HL-60 (cell line): ENCODE results near the gene GPR17.

ENCODE experiments used
- DNase-seq, 2 experiments: peaks; one replicate each; pipeline ENCODE4 v3.0.0-alpha.2; 2010 to 2020; ENCODE audit warnings: low read depth in 1 of 2, low spot score in 1 of 2
- H3K27ac ChIP-seq: fragments of 250-450 bp; sonication (Bioruptor Pico); replicated peaks from 2 replicates; pipeline ENCODE4 v1.5.1; 2020; ENCODE audit warnings: mild to moderate bottlenecking, moderate library complexity
- H3K27me3 ChIP-seq: fragments of 250-450 bp; sonication (Bioruptor Pico); 2 replicates; pipeline ENCODE4 v1.5.1; 2021; ENCODE audit warnings: mild to moderate bottlenecking, moderate library complexity; ENCODE audit not compliant: insufficient read depth, poor library complexity, severe bottlenecking
- H3K4me3 ChIP-seq: replicated peaks from 2 replicates; pipeline ENCODE4 v1.5.1; 2011; ENCODE audit warnings: mild to moderate bottlenecking, control low read depth, low read length; ENCODE audit not compliant: insufficient read depth
- CTCF ChIP-seq: IDR thresholded peaks from one replicate; pipeline ENCODE4 v1.5.1; 2011; ENCODE audit warnings: low read length, control low read depth, inconsistent platforms; ENCODE audit not compliant: insufficient read depth
- GABPA ChIP-seq: IDR thresholded peaks from 2 replicates; pipeline ENCODE4 v1.6.1; 2012; ENCODE audit warnings: low read depth
- POLR2AphosphoS5 ChIP-seq: IDR thresholded peaks from 2 replicates; pipeline ENCODE4 v1.6.1; 2012; ENCODE audit warnings: low read depth
- SPI1 ChIP-seq: IDR thresholded peaks from 2 replicates; pipeline ENCODE4 v1.6.1; 2012; ENCODE audit warnings: low read depth, mild to moderate bottlenecking, borderline replicate concordance
- TF ChIP-seq, protein P1 (sequence below): IDR thresholded peaks from 2 replicates; pipeline ENCODE4 v1.6.1; 2012; ENCODE audit warnings: low read depth; ENCODE audit not compliant: insufficient replicate concordance

Gene GPR17

DNA sequence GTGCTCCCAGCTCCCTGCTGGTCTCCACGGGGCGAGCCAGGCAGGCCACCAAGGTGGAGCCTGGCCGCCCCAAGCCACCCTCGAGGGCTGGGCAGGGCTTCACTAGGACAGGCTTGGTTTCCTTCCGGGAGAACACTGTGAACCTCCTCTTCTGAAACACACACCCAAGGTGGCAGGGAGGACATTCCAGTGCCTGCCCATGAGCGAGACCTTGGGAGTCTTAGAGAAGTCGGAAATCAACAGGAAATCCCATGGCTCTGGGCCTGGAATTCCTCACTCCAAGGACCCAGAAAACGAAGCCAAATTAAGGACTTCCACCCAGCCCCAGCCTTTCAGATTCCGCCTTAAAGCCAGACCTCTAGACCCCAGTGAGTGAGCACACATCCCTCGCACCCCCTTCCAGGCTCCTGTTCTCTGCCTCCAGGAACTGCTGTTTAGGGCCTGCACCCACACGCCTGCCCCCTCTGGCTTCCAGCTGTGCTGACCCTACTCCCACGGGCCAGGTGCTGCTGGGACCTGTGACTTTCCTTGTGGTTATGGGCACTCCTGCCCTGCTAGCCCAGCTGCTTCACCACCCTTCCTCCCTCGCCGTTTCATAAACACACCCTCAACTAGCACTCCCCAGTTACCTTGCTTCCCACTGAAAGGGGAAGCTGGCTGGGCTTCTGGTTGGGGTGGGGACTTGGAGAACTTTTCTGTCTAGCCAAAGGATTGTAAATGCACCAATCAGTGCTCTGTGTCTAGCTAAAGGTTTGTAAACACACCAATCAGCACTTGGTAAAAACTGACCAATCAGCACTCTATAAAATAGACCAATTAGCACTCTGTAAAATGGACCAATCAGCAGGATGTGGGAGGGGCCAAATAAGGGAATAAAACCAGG, 13.7 kb downstream of the GPR17 start:
- no peak overlapping the region for H3K27ac ChIP-seq
- H3K4me3 ChIP-seq, result no peak overlapping the region
- peak; percentile 66 to 78 for DNase-seq
- H3K27me3 ChIP-seq, result peaks cover 3% of the 10 kb centered on the region
- TF ChIP-seq, protein P1, sequence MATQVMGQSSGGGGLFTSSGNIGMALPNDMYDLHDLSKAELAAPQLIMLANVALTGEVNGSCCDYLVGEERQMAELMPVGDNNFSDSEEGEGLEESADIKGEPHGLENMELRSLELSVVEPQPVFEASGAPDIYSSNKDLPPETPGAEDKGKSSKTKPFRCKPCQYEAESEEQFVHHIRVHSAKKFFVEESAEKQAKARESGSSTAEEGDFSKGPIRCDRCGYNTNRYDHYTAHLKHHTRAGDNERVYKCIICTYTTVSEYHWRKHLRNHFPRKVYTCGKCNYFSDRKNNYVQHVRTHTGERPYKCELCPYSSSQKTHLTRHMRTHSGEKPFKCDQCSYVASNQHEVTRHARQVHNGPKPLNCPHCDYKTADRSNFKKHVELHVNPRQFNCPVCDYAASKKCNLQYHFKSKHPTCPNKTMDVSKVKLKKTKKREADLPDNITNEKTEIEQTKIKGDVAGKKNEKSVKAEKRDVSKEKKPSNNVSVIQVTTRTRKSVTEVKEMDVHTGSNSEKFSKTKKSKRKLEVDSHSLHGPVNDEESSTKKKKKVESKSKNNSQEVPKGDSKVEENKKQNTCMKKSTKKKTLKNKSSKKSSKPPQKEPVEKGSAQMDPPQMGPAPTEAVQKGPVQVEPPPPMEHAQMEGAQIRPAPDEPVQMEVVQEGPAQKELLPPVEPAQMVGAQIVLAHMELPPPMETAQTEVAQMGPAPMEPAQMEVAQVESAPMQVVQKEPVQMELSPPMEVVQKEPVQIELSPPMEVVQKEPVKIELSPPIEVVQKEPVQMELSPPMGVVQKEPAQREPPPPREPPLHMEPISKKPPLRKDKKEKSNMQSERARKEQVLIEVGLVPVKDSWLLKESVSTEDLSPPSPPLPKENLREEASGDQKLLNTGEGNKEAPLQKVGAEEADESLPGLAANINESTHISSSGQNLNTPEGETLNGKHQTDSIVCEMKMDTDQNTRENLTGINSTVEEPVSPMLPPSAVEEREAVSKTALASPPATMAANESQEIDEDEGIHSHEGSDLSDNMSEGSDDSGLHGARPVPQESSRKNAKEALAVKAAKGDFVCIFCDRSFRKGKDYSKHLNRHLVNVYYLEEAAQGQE, result no peak
- TF ChIP-seq CTCF (no peak), POLR2AphosphoS5 (peak; percentile 98), GABPA (peak; percentile 15; the same call in 1 of the 2 replicates), SPI1 (peak; percentile 45; the same call in 1 of the 2 replicates)

DNA sequence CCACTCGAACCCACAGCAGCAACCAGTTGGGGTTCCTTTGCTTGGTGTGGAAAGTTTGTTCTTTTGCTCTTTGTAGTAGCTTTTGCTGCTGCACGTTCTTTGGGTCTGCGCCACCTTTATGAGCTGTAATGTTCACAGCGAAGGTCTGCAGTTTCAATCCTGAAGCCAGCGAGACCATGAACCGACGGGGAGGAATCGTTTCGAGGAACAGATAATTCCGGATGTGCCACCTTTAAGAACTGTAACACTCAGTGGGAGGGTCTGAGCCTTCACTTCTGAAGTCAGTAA, 14.3 kb downstream of the GPR17 start:
- H3K4me3 ChIP-seq, result no peak overlapping the region
- no peak overlapping the region for H3K27ac ChIP-seq
- TF ChIP-seq GABPA (no peak), CTCF (no peak), POLR2AphosphoS5 (no peak)
- DNase-seq, result no peak
- peaks cover 4% of the 10 kb centered on the region for H3K27me3 ChIP-seq

- no peak overlapping the region for H3K27ac ChIP-seq
- DNase-seq, result no peak
- TF ChIP-seq SPI1 (no peak), CTCF (no peak), POLR2AphosphoS5 (no peak), GABPA (no peak)
- TF ChIP-seq, protein P1, result no peak
Measured at GRCh38 chr2:127661072-127661649, 15.2 kb downstream of the GPR17 start.

More at GRCh38 chr2:127661072-127661649, 15.2 kb downstream of the GPR17 start:
- Histone ChIP-seq H3K4me3 (no peak overlapping the region), H3K27me3 (peaks cover 4% of the 10 kb centered on the region)
